HEK293 (cell line): Measurements from ENCODE around the gene PDK1.

ENCODE experiments used
- CTCF ChIA-PET: fragments of 350-600 bp; formaldehyde crosslinking; extraction: SDS; loops from one replicate; lab custom pipeline; 2021; ENCODE audit warnings: antibody characterized with exemption; lab: Yijun Ruan, JAX
- POLR2A ChIA-PET: fragments of 300-600 bp; formaldehyde crosslinking; extraction: SDS; loops from one replicate; lab custom pipeline; 2020; ENCODE audit warnings: antibody characterized with exemption, inconsistent platforms; lab: Yijun Ruan, JAX
- H3K27ac ChIP-seq: fragments of 200-500 bp; sonication (Bioruptor generic); 2 replicates; pipeline ENCODE4 v1.5.1; 2014; ENCODE audit warnings: low read depth, low read length, control low read depth, inconsistent platforms; ENCODE audit errors: extremely low read depth
- H3K36me3 ChIP-seq, 2 experiments: fragments of 200-500 bp in 1 of 2; sonication (Bioruptor generic) in 1 of 2; 1 replicate in 1 of 2; 2 replicates in 1 of 2; pipeline ENCODE4 v1.5.1; 2014 to 2017; ENCODE audit warnings: inconsistent platforms in 2 of 2, low read length in 2 of 2; ENCODE audit not compliant: control insufficient read depth in 2 of 2, insufficient read depth in 1 of 2
- H3K4me1 ChIP-seq: fragments of 200-500 bp; sonication (Bioruptor generic); 2 replicates; pipeline ENCODE4 v1.5.1; 2014; ENCODE audit warnings: mild to moderate bottlenecking, low read length, inconsistent platforms; ENCODE audit not compliant: control insufficient read depth, insufficient read depth
- H3K4me3 ChIP-seq: 2 replicates; pipeline ENCODE4 v1.5.1; 2011; ENCODE audit warnings: low read depth, mild to moderate bottlenecking, control low read depth, low read length, moderate library complexity
- H3K9me3 ChIP-seq: fragments of 200-500 bp; sonication (Bioruptor generic); 2 replicates; pipeline ENCODE4 v1.5.1; 2014; ENCODE audit warnings: low read depth, low read length, inconsistent platforms; ENCODE audit not compliant: control insufficient read depth, insufficient read depth
- ATF2 ChIP-seq: fragments of 450-650 bp; formaldehyde crosslinking; IDR thresholded peaks from 2 replicates; pipeline ENCODE4 v1.5.1; 2016; ENCODE audit warnings: missing biosample characterization, missing genetic modification characterization, low read depth
- EGR2 ChIP-seq: fragments of 450-650 bp; formaldehyde crosslinking; IDR thresholded peaks from 2 replicates; pipeline ENCODE4 v1.5.1; 2016; ENCODE audit warnings: low read depth, missing biosample characterization, missing genetic modification characterization
- HOXC10 ChIP-seq: sonication (generic); formaldehyde crosslinking; IDR thresholded peaks from 2 replicates; pipeline ENCODE4 v1.8.1; 2023; ENCODE audit warnings: mild to moderate bottlenecking, missing genetic modification reagents
- KLF7 ChIP-seq: fragments of 450-650 bp; formaldehyde crosslinking; IDR thresholded peaks from 2 replicates; pipeline ENCODE4 v1.5.1; 2016; ENCODE audit warnings: missing biosample characterization, missing genetic modification characterization, borderline replicate concordance
- PATZ1 ChIP-seq: fragments of 450-650 bp; formaldehyde crosslinking; IDR thresholded peaks from 2 replicates; pipeline ENCODE4 v1.5.1; 2016; ENCODE audit warnings: missing biosample characterization, missing genetic modification characterization
- TRIM28 ChIP-seq: IDR thresholded peaks from 2 replicates; pipeline ENCODE4 v1.6.1; 2011; ENCODE audit warnings: low read length, control low read depth, borderline replicate concordance
- ZNF138 ChIP-seq: fragments of 450-650 bp; formaldehyde crosslinking; IDR thresholded peaks from 2 replicates; pipeline ENCODE4 v1.5.1; 2016; ENCODE audit warnings: missing biosample characterization, missing genetic modification characterization, borderline replicate concordance
- ZNF155 ChIP-seq: fragments of 450-650 bp; formaldehyde crosslinking; IDR thresholded peaks from 2 replicates; pipeline ENCODE4 v1.5.1; 2016; ENCODE audit warnings: missing biosample characterization, missing genetic modification characterization
- ZNF2 ChIP-seq: fragments of 450-650 bp; formaldehyde crosslinking; IDR thresholded peaks from 2 replicates; pipeline ENCODE4 v1.5.1; 2016; ENCODE audit warnings: missing biosample characterization, missing genetic modification characterization
- ZNF354C ChIP-seq: fragments of 450-650 bp; formaldehyde crosslinking; IDR thresholded peaks from 2 replicates; pipeline ENCODE4 v1.5.1; 2016; ENCODE audit warnings: missing biosample characterization, missing genetic modification characterization, low read depth, borderline replicate concordance
- ZNF398 ChIP-seq: fragments of 450-650 bp; formaldehyde crosslinking; IDR thresholded peaks from 2 replicates; pipeline ENCODE4 v1.5.1; 2017; ENCODE audit warnings: missing biosample characterization, missing genetic modification characterization
- ZNF426 ChIP-seq: fragments of 450-650 bp; formaldehyde crosslinking; IDR thresholded peaks from 2 replicates; pipeline ENCODE4 v1.5.1; 2017; ENCODE audit warnings: missing biosample characterization, missing genetic modification characterization, mild to moderate bottlenecking, inconsistent platforms, moderate library complexity
- ZNF473 ChIP-seq: fragments of 450-650 bp; formaldehyde crosslinking; IDR thresholded peaks from 2 replicates; pipeline ENCODE4 v1.5.1; 2017; ENCODE audit warnings: missing biosample characterization, missing genetic modification characterization
- ZNF501 ChIP-seq: fragments of 450-650 bp; formaldehyde crosslinking; IDR thresholded peaks from 2 replicates; pipeline ENCODE4 v1.5.1; 2016; ENCODE audit warnings: missing biosample characterization, missing genetic modification characterization
- ZNF510 ChIP-seq: fragments of 450-650 bp; formaldehyde crosslinking; IDR thresholded peaks from 2 replicates; pipeline ENCODE4 v1.5.1; 2018; ENCODE audit warnings: mild to moderate bottlenecking, missing genetic modification characterization, missing biosample characterization; ENCODE audit not compliant: insufficient replicate concordance
- ZNF513 ChIP-seq: fragments of 450-650 bp; IDR thresholded peaks from 2 replicates; pipeline ENCODE4 v1.5.1; 2018; ENCODE audit warnings: missing biosample characterization, missing genetic modification characterization
- ZNF518A ChIP-seq: fragments of 450-650 bp; formaldehyde crosslinking; conservative IDR thresholded peaks from 2 replicates; pipeline ENCODE4 v1.5.1; 2016; ENCODE audit warnings: low read depth, missing biosample characterization, missing genetic modification characterization
- ZNF548 ChIP-seq: fragments of 450-650 bp; formaldehyde crosslinking; IDR thresholded peaks from 2 replicates; pipeline ENCODE4 v1.5.1; 2016; ENCODE audit warnings: missing biosample characterization, missing genetic modification characterization
- ZNF571 ChIP-seq: fragments of 450-650 bp; formaldehyde crosslinking; IDR thresholded peaks from 2 replicates; pipeline ENCODE4 v1.5.0; 2017; ENCODE audit warnings: missing biosample characterization, missing genetic modification characterization
- ZNF707 ChIP-seq: fragments of 450-650 bp; formaldehyde crosslinking; IDR thresholded peaks from 2 replicates; pipeline ENCODE4 v1.5.1; 2016; ENCODE audit warnings: missing biosample characterization, missing genetic modification characterization
- ZNF791 ChIP-seq: fragments of 450-650 bp; formaldehyde crosslinking; IDR thresholded peaks from 2 replicates; pipeline ENCODE4 v1.5.1; 2016; ENCODE audit warnings: missing biosample characterization, missing genetic modification characterization
- ZNF830 ChIP-seq: fragments of 450-650 bp; IDR thresholded peaks from 2 replicates; pipeline ENCODE4 v1.5.0; 2018; ENCODE audit warnings: missing biosample characterization, missing genetic modification characterization, low read depth, mild to moderate bottlenecking, moderate library complexity
- ZSCAN23 ChIP-seq: fragments of 450-650 bp; formaldehyde crosslinking; IDR thresholded peaks from 2 replicates; pipeline ENCODE4 v1.5.1; 2016; ENCODE audit warnings: missing biosample characterization, missing genetic modification characterization

Gene PDK1

GRCh38 chr2:172507199-172507598 lies 48.7 kb upstream of the PDK1 start:
- CTCF ChIA-PET = no interaction called here
- H3K4me3 ChIP-seq = no peak overlapping the region
- TF ChIP-seq ZNF791 (tag by site-specific recombination) = no peak
- TF ChIP-seq ZNF155 = no peak
- TF ChIP-seq ZNF398 (tag by site-specific recombination) = no peak
- no peak for TF ChIP-seq PATZ1 (tag by site-specific recombination)
- no peak for TF ChIP-seq KLF7 (tag by site-specific recombination)

GRCh38 chr2:172510088-172510487 lies 45.8 kb upstream of the PDK1 start:
- Histone ChIP-seq H3K4me1 (no peaks in the 10 kb centered on the region), H3K4me3 (no peak overlapping the region), H3K36me3 (no peaks in the 10 kb centered on the region), H3K9me3 (no peaks in the 10 kb centered on the region), H3K27ac (no peak overlapping the region)
- TF ChIP-seq ZNF707 (tag by site-specific recombination) = no peak
- TF ChIP-seq ZNF510 = no peak
- no peak for TF ChIP-seq ATF2 (tag by site-specific recombination)
- no peak for TF ChIP-seq ZNF2 (tag by site-specific recombination)
- TF ChIP-seq ZNF354C = no peak
- no peak for TF ChIP-seq ZNF518A (tag by site-specific recombination)
- TF ChIP-seq ZNF138 (tag by site-specific recombination) = no peak
- no peak for TF ChIP-seq ZNF501 (tag by site-specific recombination)
- no peak for TF ChIP-seq ZNF513
- no peak for TF ChIP-seq ZNF830 (tag by site-specific recombination)
- TF ChIP-seq ZNF473 (tag by site-specific recombination) = no peak
- TF ChIP-seq ZSCAN23 (tag by site-specific recombination) = no peak
- TF ChIP-seq ZNF548 (tag by site-specific recombination) = no peak
- TF ChIP-seq TRIM28 = no peak
- TF ChIP-seq HOXC10 = no peak
- TF ChIP-seq EGR2 (tag by site-specific recombination) = no peak
- no peak for TF ChIP-seq ZNF571 (tag by site-specific recombination)
- no peak for TF ChIP-seq ZNF426 (tag by site-specific recombination)
- ChIA-PET POLR2A (no interaction called here), CTCF (no interaction called here)

More at GRCh38 chr2:172507199-172507598, 48.7 kb upstream of the PDK1 start:
- POLR2A ChIA-PET = no interaction called here
- Histone ChIP-seq H3K9me3 (no peaks in the 10 kb centered on the region), H3K27ac (no peak overlapping the region), H3K4me1 (no peaks in the 10 kb centered on the region), H3K36me3 (peaks cover 0 to 13% of the 10 kb centered on the region in 2 experiments; a peak in 1 of 3 replicates)
